ENCODE data around the gene HLCS. TPM values are rescaled to one million over a fixed set of nuclear protein-coding genes. Genes with fewer than 3 reads are reported as not detected.

The HLCS gene
- total and polyA plus RNA-seq, 2 of the 8 experiments (the other 6 are each of a cell fraction or from before 2014, with no cell fraction given), result 4.7 to 12.2 TPM

GRCh38 chr21:36962098-36962780, 4.2 kb downstream of the HLCS start (continued):
- TF ChIP-seq CHD7 (IDR thresholded peaks at IDR 0.05; ENCODE audit: insufficient replicate concordance, low read length) (no peak), ZNF274 (IDR thresholded peaks at IDR 0.05; ENCODE audit: borderline replicate concordance, extremely low read depth, low read length) (no peak)

Data from H1 (cell line).